ENCODE data around the gene GRK7.
"Not testable (repeated sequence)": the region's sequence is repeated elsewhere in the genome, so short reads cannot be mapped to it uniquely, and the experiment has no call there.

- TF ChIP-seq CTCF, EP300 (IDR thresholded peaks at IDR 0.05): not testable (repeated sequence)
Measured at GRCh38 chr3:141803538-141803937, 40.3 kb downstream of the GRK7 start.

Measured in tibial nerve (tissue), 4 donors.